HCT116 (cell line): ENCODE measurements around the gene HIGD1A. TPM values are rescaled to one million over a fixed set of nuclear protein-coding genes. Genes with fewer than 3 reads are reported as not detected.

ENCODE experiments used
- ATAC-seq: fragments of 200-7000 bp; cut with Tn5 transposase; 2 replicates; pipeline ENCODE4 v1.9.1; 2020; ENCODE audit warnings: mild to moderate bottlenecking, moderate library complexity
- BruUV-seq: library from RNA; stranded (reverse); fragments of 400-500 nt; replicated peaks from 2 replicates; lab custom pipeline; 2021; lab: Mats Ljungman, UMichigan
- CTCF ChIA-PET: fragments of 300-600 bp; sonication (Branson Sonifier 250); formaldehyde crosslinking; loops from one replicate; lab custom pipeline; 2021; ENCODE audit warnings: antibody characterized with exemption; lab: Charles Lee
- POLR2A ChIA-PET: fragments of 300-600, 350-600 bp; sonication (Branson Sonifier 250); formaldehyde crosslinking; loops from one replicate; lab custom pipeline; 2021; ENCODE audit warnings: antibody characterized with exemption; lab: Charles Lee
- RAD21 ChIA-PET, 2 experiments: fragments of 300-600 bp; sonication (Branson Sonifier 250); formaldehyde crosslinking; loops; one replicate each; lab custom pipeline; 2023; ENCODE audit warnings: low total read pairs in 2 of 2; ENCODE audit not compliant: uncharacterized antibody in 2 of 2, unreplicated experiment in 2 of 2, low non-redundant PET in 1 of 2; lab: Charles Lee
- DNase-seq: peaks from one replicate; pipeline ENCODE4 v3.0.0-alpha.2; 2010; ENCODE audit warnings: low read depth, low spot score
- H2AFZ ChIP-seq: fragments of 200-600 bp; shearing (Covaris generic), sonication (generic); 2 replicates; pipeline ENCODE4 v1.6.1; 2017; ENCODE audit warnings: low read depth, mixed run types, mixed read lengths, antibody characterized with exemption, low read length; ENCODE audit not compliant: poor library complexity, severe bottlenecking
- H3K27ac ChIP-seq: 2 replicates; pipeline ENCODE4 v1.5.1; 2012; ENCODE audit warnings: low read depth, low read length
- H3K27me3 ChIP-seq: fragments of 200-600 bp; sonication (generic); 2 replicates; pipeline ENCODE4 v1.6.1; 2016; ENCODE audit warnings: mixed run types, low read length, mixed read lengths; ENCODE audit not compliant: insufficient read depth
- H3K36me3 ChIP-seq, 2 experiments: fragments of 200-500 bp in 1 of 2; fragments of 200-600 bp in 1 of 2; sonication (Bioruptor generic) in 1 of 2; sonication (generic) in 1 of 2; 2 replicates each; pipeline versions ENCODE4 v1.5.1 to v1.6.1; 2014 to 2016; ENCODE audit warnings: low read length in 2 of 2, inconsistent platforms in 1 of 2, mixed read lengths in 1 of 2, mixed run types in 1 of 2; ENCODE audit not compliant: insufficient read depth in 2 of 2, control insufficient read depth in 1 of 2
- H3K4me1 ChIP-seq, 2 experiments: fragments of 200-600 bp in 1 of 2; sonication (generic) in 1 of 2; 2 replicates each; pipeline versions ENCODE4 v1.5.1 to v1.6.1; 2012 to 2017; ENCODE audit warnings: low read length in 2 of 2, inconsistent platforms in 1 of 2, mild to moderate bottlenecking in 1 of 2, mixed read lengths in 1 of 2, mixed run types in 1 of 2, moderate library complexity in 1 of 2; ENCODE audit not compliant: insufficient read depth in 2 of 2, control insufficient read depth in 1 of 2
- H3K4me2 ChIP-seq: fragments of 200-600 bp; sonication (generic); 2 replicates; pipeline ENCODE4 v1.6.1; 2017; ENCODE audit warnings: mixed run types, low read length, mixed read lengths
- H3K4me3 ChIP-seq, 2 experiments: fragments of 200-600 bp in 1 of 2; sonication (generic) in 1 of 2; replicated peaks in 1 of 2; 2 replicates each; pipeline ENCODE4 v1.5.1; 2011 to 2016; ENCODE audit warnings: low read length in 2 of 2, control low read depth in 1 of 2, low read depth in 1 of 2, mild to moderate bottlenecking in 1 of 2, mixed read lengths in 1 of 2, mixed run types in 1 of 2
- H3K79me2 ChIP-seq: fragments of 200-600 bp; sonication (generic); 2 replicates; pipeline ENCODE4 v1.6.1; 2017; ENCODE audit warnings: mild to moderate bottlenecking, mixed run types, low read length, moderate library complexity, mixed read lengths; ENCODE audit not compliant: insufficient read depth
- H3K9ac ChIP-seq: fragments of 200-600 bp; sonication (generic); 2 replicates; pipeline ENCODE4 v1.6.1; 2016; ENCODE audit warnings: low read length, mixed read lengths
- H3K9me2 ChIP-seq: fragments of 200-600 bp; sonication (generic), shearing (Covaris generic); 2 replicates; pipeline ENCODE4 v1.6.1; 2017; ENCODE audit warnings: mixed run types, mild to moderate bottlenecking, moderate library complexity; ENCODE audit not compliant: insufficient read depth
- H3K9me3 ChIP-seq, 2 experiments: fragments of 200-500 bp in 1 of 2; fragments of 200-600 bp in 1 of 2; sonication (Bioruptor generic) in 1 of 2; sonication (generic) in 1 of 2; 2 replicates each; pipeline ENCODE4 v1.6.1; 2014 to 2017; ENCODE audit warnings: low read length in 2 of 2, mixed read lengths in 2 of 2, inconsistent platforms in 1 of 2, low read depth in 1 of 2, mild to moderate bottlenecking in 1 of 2, mixed run types in 1 of 2, moderate library complexity in 1 of 2; ENCODE audit not compliant: control insufficient read depth in 1 of 2, insufficient read depth in 1 of 2
- H4K20me1 ChIP-seq: fragments of 200-600 bp; sonication (generic), shearing (Covaris generic); 2 replicates; pipeline ENCODE4 v1.6.1; 2017; ENCODE audit warnings: mixed run types, mild to moderate bottlenecking, moderate library complexity; ENCODE audit not compliant: insufficient read depth
- ATF3 ChIP-seq: IDR thresholded peaks from 2 replicates; pipeline ENCODE4 v1.6.1; 2012
- CEBPB ChIP-seq: IDR thresholded peaks from 2 replicates; pipeline ENCODE4 v1.6.1; 2012; ENCODE audit warnings: low read depth
- ELF1 ChIP-seq: IDR thresholded peaks from 2 replicates; pipeline ENCODE4 v1.6.1; 2012; ENCODE audit warnings: low read depth, borderline replicate concordance
- EZH2 ChIP-seq: fragments of 200-600 bp; sonication (generic); IDR thresholded peaks from 2 replicates; pipeline ENCODE4 v1.6.1; 2017; ENCODE audit warnings: antibody characterized with exemption, mixed run types
- EZH2phosphoT487 ChIP-seq: fragments of 200-600 bp; IDR thresholded peaks from 2 replicates; pipeline ENCODE4 v1.6.1; 2018; ENCODE audit warnings: antibody characterized with exemption, borderline replicate concordance
- FOSL1 ChIP-seq: IDR thresholded peaks from 2 replicates; pipeline ENCODE4 v1.6.1; 2012; ENCODE audit warnings: low read depth
- JUND ChIP-seq: IDR thresholded peaks from 2 replicates; pipeline ENCODE4 v1.6.1; 2012
- POLR2A ChIP-seq: IDR thresholded peaks from 2 replicates; pipeline ENCODE4 v1.7.0; 2011; ENCODE audit warnings: borderline replicate concordance; ENCODE audit not compliant: insufficient read depth, insufficient read length; ENCODE audit errors: extremely low read depth
- RAD21 ChIP-seq: IDR thresholded peaks from 2 replicates; pipeline ENCODE4 v1.6.1; 2012; ENCODE audit warnings: low read depth, mild to moderate bottlenecking
- SIN3A ChIP-seq: IDR thresholded peaks from 2 replicates; pipeline ENCODE4 v1.6.1; 2012; ENCODE audit warnings: low read depth
- SP1 ChIP-seq: IDR thresholded peaks from 2 replicates; pipeline ENCODE4 v1.6.1; 2012; ENCODE audit warnings: low read depth
- SRF ChIP-seq: IDR thresholded peaks from 2 replicates; pipeline ENCODE4 v1.6.1; 2012; ENCODE audit warnings: low read depth
- YY1 ChIP-seq: IDR thresholded peaks from 2 replicates; pipeline ENCODE4 v1.6.1; 2011; ENCODE audit warnings: low read length, low read depth, moderate library complexity, mild to moderate bottlenecking; ENCODE audit not compliant: insufficient replicate concordance; ENCODE audit errors: extremely low read depth
- ZFX ChIP-seq: fragments of 450-650 bp; IDR thresholded peaks from 2 replicates; pipeline ENCODE4 v1.6.1; 2017
- ZNF274 ChIP-seq: fragments of 200-500 bp; sonication (Bioruptor generic); IDR thresholded peaks from 2 replicates; pipeline ENCODE4 v1.6.1; 2014; ENCODE audit warnings: mild to moderate bottlenecking, low read depth, low read length, inconsistent platforms
- intact Hi-C: fragments of 100-400 bp; cut with micrococcal nuclease; formaldehyde crosslinking; loops from 2 replicates; pipeline ENCODE4 v1.10.0; 2022
- total RNA-seq: library from RNA; stranded (reverse); gene quantifications from one replicate; pipeline ENCODE4 v1.2.1, GENCODE V29; 2021; ENCODE audit not compliant: unreplicated experiment
- TF ChIP-seq, protein P1 (sequence below): IDR thresholded peaks from 2 replicates; pipeline ENCODE4 v1.6.1; 2011; ENCODE audit warnings: mild to moderate bottlenecking, low read length, moderate library complexity; ENCODE audit not compliant: insufficient replicate concordance; ENCODE audit errors: extremely low read depth
- TF ChIP-seq, protein P2 (sequence below): IDR thresholded peaks from 2 replicates; pipeline ENCODE4 v1.6.1; 2012; ENCODE audit warnings: low read depth
- TF ChIP-seq, protein P3 (sequence below), 3 experiments: fragments of 200-600 bp in 1 of 3; sonication (generic) in 1 of 3; IDR thresholded peaks in 2 of 3; conservative IDR thresholded peaks in 1 of 3; 2 replicates each; pipeline ENCODE4 v1.5.1; 2012 to 2017; ENCODE audit warnings: low read depth in 2 of 3, low read length in 2 of 3, antibody characterized with exemption in 1 of 3, borderline replicate concordance in 1 of 3, control low read depth in 1 of 3, mild to moderate bottlenecking in 1 of 3, mixed read lengths in 1 of 3, mixed run types in 1 of 3, moderate library complexity in 1 of 3; ENCODE audit not compliant: insufficient read depth in 1 of 3

Gene HIGD1A
- total RNA-seq, 1 experiment from 2014 or later, result 71.2 TPM

GRCh38 chr3:42826141-42826540, 21.9 kb upstream of the HIGD1A start:
- Histone ChIP-seq H3K9me3 (no peaks in the 10 kb centered on the region), H3K4me1 (peaks cover 3 to 32% of the 10 kb centered on the region in 2 experiments), H3K27me3 (no peaks in the 10 kb centered on the region), H3K9ac (no peak overlapping the region), H2AFZ (no peak overlapping the region), H3K27ac (no peak overlapping the region), H4K20me1 (no peaks in the 10 kb centered on the region), H3K79me2 (no peaks in the 10 kb centered on the region), H3K4me2 (no peak overlapping the region), H3K36me3 (no peaks in the 10 kb centered on the region), H3K4me3 (no peak overlapping the region), H3K9me2 (no peaks in the 10 kb centered on the region)
- ChIA-PET RAD21 (no interaction called here), CTCF (no interaction called here), POLR2A (no interaction called here)
- no peak for ATAC-seq
- intact Hi-C loops, result loop anchor here (10.0 kb wide), 1 partner anchor 281 kb away; no protein-coding TSS in a partner anchor
- DNase-seq, result no peak
- no peak for TF ChIP-seq YY1
- TF ChIP-seq EZH2, result no peak
- TF ChIP-seq, protein P1, sequence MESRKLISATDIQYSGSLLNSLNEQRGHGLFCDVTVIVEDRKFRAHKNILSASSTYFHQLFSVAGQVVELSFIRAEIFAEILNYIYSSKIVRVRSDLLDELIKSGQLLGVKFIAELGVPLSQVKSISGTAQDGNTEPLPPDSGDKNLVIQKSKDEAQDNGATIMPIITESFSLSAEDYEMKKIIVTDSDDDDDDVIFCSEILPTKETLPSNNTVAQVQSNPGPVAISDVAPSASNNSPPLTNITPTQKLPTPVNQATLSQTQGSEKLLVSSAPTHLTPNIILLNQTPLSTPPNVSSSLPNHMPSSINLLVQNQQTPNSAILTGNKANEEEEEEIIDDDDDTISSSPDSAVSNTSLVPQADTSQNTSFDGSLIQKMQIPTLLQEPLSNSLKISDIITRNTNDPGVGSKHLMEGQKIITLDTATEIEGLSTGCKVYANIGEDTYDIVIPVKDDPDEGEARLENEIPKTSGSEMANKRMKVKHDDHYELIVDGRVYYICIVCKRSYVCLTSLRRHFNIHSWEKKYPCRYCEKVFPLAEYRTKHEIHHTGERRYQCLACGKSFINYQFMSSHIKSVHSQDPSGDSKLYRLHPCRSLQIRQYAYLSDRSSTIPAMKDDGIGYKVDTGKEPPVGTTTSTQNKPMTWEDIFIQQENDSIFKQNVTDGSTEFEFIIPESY, result no peak
- no peak for TF ChIP-seq SRF
- TF ChIP-seq, protein P2, sequence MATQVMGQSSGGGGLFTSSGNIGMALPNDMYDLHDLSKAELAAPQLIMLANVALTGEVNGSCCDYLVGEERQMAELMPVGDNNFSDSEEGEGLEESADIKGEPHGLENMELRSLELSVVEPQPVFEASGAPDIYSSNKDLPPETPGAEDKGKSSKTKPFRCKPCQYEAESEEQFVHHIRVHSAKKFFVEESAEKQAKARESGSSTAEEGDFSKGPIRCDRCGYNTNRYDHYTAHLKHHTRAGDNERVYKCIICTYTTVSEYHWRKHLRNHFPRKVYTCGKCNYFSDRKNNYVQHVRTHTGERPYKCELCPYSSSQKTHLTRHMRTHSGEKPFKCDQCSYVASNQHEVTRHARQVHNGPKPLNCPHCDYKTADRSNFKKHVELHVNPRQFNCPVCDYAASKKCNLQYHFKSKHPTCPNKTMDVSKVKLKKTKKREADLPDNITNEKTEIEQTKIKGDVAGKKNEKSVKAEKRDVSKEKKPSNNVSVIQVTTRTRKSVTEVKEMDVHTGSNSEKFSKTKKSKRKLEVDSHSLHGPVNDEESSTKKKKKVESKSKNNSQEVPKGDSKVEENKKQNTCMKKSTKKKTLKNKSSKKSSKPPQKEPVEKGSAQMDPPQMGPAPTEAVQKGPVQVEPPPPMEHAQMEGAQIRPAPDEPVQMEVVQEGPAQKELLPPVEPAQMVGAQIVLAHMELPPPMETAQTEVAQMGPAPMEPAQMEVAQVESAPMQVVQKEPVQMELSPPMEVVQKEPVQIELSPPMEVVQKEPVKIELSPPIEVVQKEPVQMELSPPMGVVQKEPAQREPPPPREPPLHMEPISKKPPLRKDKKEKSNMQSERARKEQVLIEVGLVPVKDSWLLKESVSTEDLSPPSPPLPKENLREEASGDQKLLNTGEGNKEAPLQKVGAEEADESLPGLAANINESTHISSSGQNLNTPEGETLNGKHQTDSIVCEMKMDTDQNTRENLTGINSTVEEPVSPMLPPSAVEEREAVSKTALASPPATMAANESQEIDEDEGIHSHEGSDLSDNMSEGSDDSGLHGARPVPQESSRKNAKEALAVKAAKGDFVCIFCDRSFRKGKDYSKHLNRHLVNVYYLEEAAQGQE, result no peak
- TF ChIP-seq POLR2A, result no peak
- no peak for TF ChIP-seq RAD21
- no peak for TF ChIP-seq ATF3
- no peak for TF ChIP-seq EZH2phosphoT487
- TF ChIP-seq, protein P3, sequence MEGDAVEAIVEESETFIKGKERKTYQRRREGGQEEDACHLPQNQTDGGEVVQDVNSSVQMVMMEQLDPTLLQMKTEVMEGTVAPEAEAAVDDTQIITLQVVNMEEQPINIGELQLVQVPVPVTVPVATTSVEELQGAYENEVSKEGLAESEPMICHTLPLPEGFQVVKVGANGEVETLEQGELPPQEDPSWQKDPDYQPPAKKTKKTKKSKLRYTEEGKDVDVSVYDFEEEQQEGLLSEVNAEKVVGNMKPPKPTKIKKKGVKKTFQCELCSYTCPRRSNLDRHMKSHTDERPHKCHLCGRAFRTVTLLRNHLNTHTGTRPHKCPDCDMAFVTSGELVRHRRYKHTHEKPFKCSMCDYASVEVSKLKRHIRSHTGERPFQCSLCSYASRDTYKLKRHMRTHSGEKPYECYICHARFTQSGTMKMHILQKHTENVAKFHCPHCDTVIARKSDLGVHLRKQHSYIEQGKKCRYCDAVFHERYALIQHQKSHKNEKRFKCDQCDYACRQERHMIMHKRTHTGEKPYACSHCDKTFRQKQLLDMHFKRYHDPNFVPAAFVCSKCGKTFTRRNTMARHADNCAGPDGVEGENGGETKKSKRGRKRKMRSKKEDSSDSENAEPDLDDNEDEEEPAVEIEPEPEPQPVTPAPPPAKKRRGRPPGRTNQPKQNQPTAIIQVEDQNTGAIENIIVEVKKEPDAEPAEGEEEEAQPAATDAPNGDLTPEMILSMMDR (IDR thresholded peaks at IDR 0.05 in 2 of 3, conservative IDR thresholded peaks at IDR 0.05 in 1 of 3; ENCODE audit: borderline replicate concordance in 1 of 3, insufficient read depth in 1 of 3, low read depth in 2 of 3, low read length in 2 of 3), result no peak
- TF ChIP-seq SP1, result no peak
- no peak for TF ChIP-seq CEBPB
- no peak for TF ChIP-seq ZNF274
- no peak for TF ChIP-seq ELF1
- no peak for TF ChIP-seq JUND
- no peak for TF ChIP-seq ZFX
- TF ChIP-seq SIN3A, result no peak
- no peak for TF ChIP-seq FOSL1
- no TSS peak for BruUV-seq
